A549 (cell line): ENCODE measurements around the gene ZDHHC11. TPM values are rescaled to one million over a fixed set of nuclear protein-coding genes. Genes with fewer than 3 reads are reported as not detected.
"Not testable (repeated sequence)": the region's sequence is repeated elsewhere in the genome, so short reads cannot be mapped to it uniquely, and the experiment has no call there.

Experiments used
- ATAC-seq, 2 experiments: fragments of 200-7000 bp in 1 of 2; fragments of >200 bp in 1 of 2; cut with Nextera tagmentation in 1 of 2; cut with Tn5 transposase in 1 of 2; 3 replicates each; pipeline versions ENCODE4 v1.8.0 to v1.9.1; 2018 to 2020; ENCODE audit warnings: mild to moderate bottlenecking in 1 of 2, moderate library complexity in 1 of 2
- CTCF ChIA-PET: fragments of 300-600 bp; sonication (Branson Sonifier 250); formaldehyde crosslinking; extraction: SDS; loops from one replicate; lab custom pipeline; 2021; ENCODE audit warnings: antibody characterized with exemption, inconsistent platforms; lab: Yijun Ruan, JAX
- POLR2A ChIA-PET: fragments of 350-600 bp; formaldehyde crosslinking; extraction: SDS; loops from one replicate; lab custom pipeline; 2021; ENCODE audit warnings: antibody characterized with exemption, inconsistent platforms; lab: Yijun Ruan, JAX
- DNase-seq, 2 experiments: peaks; one replicate each; pipeline versions ENCODE4 v3.0.0 to v3.0.0-alpha.2; 2011 to 2016; ENCODE audit warnings: low read depth in 1 of 2, low spot score in 1 of 2
- FAIRE-seq: peaks from 2 replicates; lab custom pipeline; 2011; peaks lifted over from hg19 to GRCh38; lab: Jason Lieb, UNC
- H3K27ac ChIP-seq, 2 experiments: fragments of >200 bp; sonication (Bioruptor Twin); formaldehyde crosslinking; 3 replicates each; pipeline ENCODE4 v1.5.1; 2016 to 2017
- H3K4me1 ChIP-seq: fragments of >200 bp; sonication (Bioruptor Twin); formaldehyde crosslinking; 3 replicates; pipeline ENCODE4 v1.6.1; 2016
- H3K4me2 ChIP-seq: fragments of >200 bp; sonication (Bioruptor Twin); formaldehyde crosslinking; 3 replicates; pipeline ENCODE4 v1.6.1; 2016
- H3K4me3 ChIP-seq: fragments of >200 bp; sonication (Bioruptor Twin); formaldehyde crosslinking; 3 replicates; pipeline ENCODE4 v1.5.1; 2016
- H3K9me3 ChIP-seq: fragments of >200 bp; sonication (Bioruptor Twin); formaldehyde crosslinking; 3 replicates; pipeline ENCODE4 v1.6.1; 2016
- E2F6 ChIP-seq: IDR thresholded peaks from 2 replicates; pipeline ENCODE4 v1.6.1; 2012; ENCODE audit warnings: low read depth, borderline replicate concordance
- EHF ChIP-seq: fragments of 250-450 bp; sonication (Bioruptor Pico); IDR thresholded peaks from 2 replicates; pipeline ENCODE4 v1.5.0; 2020; ENCODE audit warnings: mild to moderate bottlenecking
- HES2 ChIP-seq: fragments of >200 bp; sonication (Bioruptor Twin); formaldehyde crosslinking; IDR thresholded peaks from 2 replicates; pipeline ENCODE4 v1.6.1; 2016
- NFE2L2 ChIP-seq: fragments of 150-350 bp; conservative IDR thresholded peaks from 2 replicates; pipeline ENCODE4 v1.6.1; 2014; ENCODE audit warnings: low read length
- ZFP36 ChIP-seq: fragments of 450-650 bp; IDR thresholded peaks from 2 replicates; pipeline ENCODE4 v1.6.1; 2014; ENCODE audit warnings: borderline replicate concordance; ENCODE audit not compliant: partially characterized antibody
- ZSCAN20 ChIP-seq: fragments of 250-450 bp; sonication (Bioruptor Pico); IDR thresholded peaks from 2 replicates; pipeline ENCODE4 v1.8.0; 2022; ENCODE audit warnings: mild to moderate bottlenecking, moderate library complexity
- WGBS: methylation state at CpG from one replicate; pipeline ENCODE4 v1.1.6; 2017; ENCODE audit errors: missing lambda C conversion rate; 5-methylcytosine and 5-hydroxymethylcytosine counted together
- polyA plus RNA-seq, 4 experiments: library from polyadenylated mRNA; depleted of rRNA in 3 of 4; stranded (reverse); fragments of >200 nt; fragmentation: RNase III in 1 of 4; extraction: RNeasy Plus Mini Kit Qiagen cat#74134 plus additional on column Dnase treatment in 1 of 4; gene quantifications; 2 replicates in 3 of 4; 3 replicates in 1 of 4; pipeline ENCODE4 v1.2.3, GENCODE V29; 2011 to 2017
- TF ChIP-seq, protein P1 (sequence below): fragments of 250-450 bp; sonication (Bioruptor Pico); IDR thresholded peaks from 2 replicates; pipeline ENCODE4 v1.5.0; 2020; ENCODE audit warnings: low read depth, mild to moderate bottlenecking, moderate library complexity
- TF ChIP-seq, protein P2 (sequence below): IDR thresholded peaks from 2 replicates; pipeline ENCODE4 v1.6.1; 2012
- TF ChIP-seq, protein P3 (sequence below): fragments of >200 bp; sonication (Bioruptor Twin); formaldehyde crosslinking; IDR thresholded peaks from 3 replicates; pipeline ENCODE4 v1.5.1; 2016

Gene ZDHHC11
- polyA plus RNA-seq, 2 of the 4 experiments (the other 2 are of a cell fraction) = 2.6 to 13.7 TPM

GRCh38 chr5:848671-849111 lies 2.1 kb downstream of the ZDHHC11 start (continued):
- TF ChIP-seq, protein P1, sequence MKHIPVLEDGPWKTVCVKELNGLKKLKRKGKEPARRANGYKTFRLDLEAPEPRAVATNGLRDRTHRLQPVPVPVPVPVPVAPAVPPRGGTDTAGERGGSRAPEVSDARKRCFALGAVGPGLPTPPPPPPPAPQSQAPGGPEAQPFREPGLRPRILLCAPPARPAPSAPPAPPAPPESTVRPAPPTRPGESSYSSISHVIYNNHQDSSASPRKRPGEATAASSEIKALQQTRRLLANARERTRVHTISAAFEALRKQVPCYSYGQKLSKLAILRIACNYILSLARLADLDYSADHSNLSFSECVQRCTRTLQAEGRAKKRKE = no peak
- TF ChIP-seq NFE2L2 (no peak), ZSCAN20 (CRISPR knock-in tag) (no peak), E2F6 (no peak), EHF (CRISPR knock-in tag) (no peak), HES2 (no peak), ZFP36 (no peak)
- TF ChIP-seq, protein P2, sequence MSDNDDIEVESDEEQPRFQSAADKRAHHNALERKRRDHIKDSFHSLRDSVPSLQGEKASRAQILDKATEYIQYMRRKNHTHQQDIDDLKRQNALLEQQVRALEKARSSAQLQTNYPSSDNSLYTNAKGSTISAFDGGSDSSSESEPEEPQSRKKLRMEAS = no peak
- TF ChIP-seq, protein P3, sequence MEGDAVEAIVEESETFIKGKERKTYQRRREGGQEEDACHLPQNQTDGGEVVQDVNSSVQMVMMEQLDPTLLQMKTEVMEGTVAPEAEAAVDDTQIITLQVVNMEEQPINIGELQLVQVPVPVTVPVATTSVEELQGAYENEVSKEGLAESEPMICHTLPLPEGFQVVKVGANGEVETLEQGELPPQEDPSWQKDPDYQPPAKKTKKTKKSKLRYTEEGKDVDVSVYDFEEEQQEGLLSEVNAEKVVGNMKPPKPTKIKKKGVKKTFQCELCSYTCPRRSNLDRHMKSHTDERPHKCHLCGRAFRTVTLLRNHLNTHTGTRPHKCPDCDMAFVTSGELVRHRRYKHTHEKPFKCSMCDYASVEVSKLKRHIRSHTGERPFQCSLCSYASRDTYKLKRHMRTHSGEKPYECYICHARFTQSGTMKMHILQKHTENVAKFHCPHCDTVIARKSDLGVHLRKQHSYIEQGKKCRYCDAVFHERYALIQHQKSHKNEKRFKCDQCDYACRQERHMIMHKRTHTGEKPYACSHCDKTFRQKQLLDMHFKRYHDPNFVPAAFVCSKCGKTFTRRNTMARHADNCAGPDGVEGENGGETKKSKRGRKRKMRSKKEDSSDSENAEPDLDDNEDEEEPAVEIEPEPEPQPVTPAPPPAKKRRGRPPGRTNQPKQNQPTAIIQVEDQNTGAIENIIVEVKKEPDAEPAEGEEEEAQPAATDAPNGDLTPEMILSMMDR = no peak

- H3K4me1 ChIP-seq, H3K4me2 ChIP-seq, DNase-seq, FAIRE-seq, ATAC-seq, H3K9me3 ChIP-seq, H3K4me3 ChIP-seq, H3K27ac ChIP-seq, CTCF ChIA-PET, POLR2A ChIA-PET: not testable (repeated sequence)
- 100% methylated on average over 1 of the region's 7 CpGs for WGBS
Observed at GRCh38 chr5:847736-848135, 3.0 kb downstream of the ZDHHC11 start.

GRCh38 chr5:847212-847611 lies 3.6 kb downstream of the ZDHHC11 start:
- FAIRE-seq, DNase-seq, H3K4me2 ChIP-seq, ATAC-seq, H3K9me3 ChIP-seq, CTCF ChIA-PET, H3K4me1 ChIP-seq, POLR2A ChIA-PET, H3K27ac ChIP-seq, H3K4me3 ChIP-seq: not testable (repeated sequence)
- WGBS = 86% methylated on average over 8 of the region's 18 CpGs

DNA sequence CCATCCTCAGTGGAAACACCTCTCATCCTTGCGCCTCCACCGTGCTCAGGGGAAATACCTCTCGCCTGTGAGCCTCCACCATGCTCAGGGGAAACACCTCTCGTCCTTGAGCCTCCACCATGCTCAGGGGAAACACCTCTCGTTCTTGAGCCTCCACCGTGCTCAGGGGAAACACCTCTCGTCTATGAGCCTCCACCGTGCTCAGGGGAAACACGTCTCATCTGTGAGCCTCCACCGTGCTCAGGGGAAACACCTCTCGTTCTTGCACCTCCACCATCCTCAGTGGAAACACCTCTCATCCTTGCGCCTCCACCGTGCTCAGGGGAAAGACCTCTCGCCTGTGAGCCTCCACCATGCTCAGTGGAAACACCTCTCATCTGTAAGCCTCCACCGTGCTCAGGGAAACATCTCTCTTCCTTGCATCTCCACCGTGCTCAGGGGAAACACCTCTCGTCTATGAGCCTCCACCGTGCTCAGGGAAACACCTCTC lies 4.1 kb downstream of the ZDHHC11 start:
- H3K4me1 ChIP-seq, H3K4me2 ChIP-seq, DNase-seq, H3K27ac ChIP-seq, H3K9me3 ChIP-seq, ATAC-seq, POLR2A ChIA-PET, H3K4me3 ChIP-seq, CTCF ChIA-PET: not testable (repeated sequence)
- WGBS = 76% methylated on average over 18 of the region's 18 CpGs
- FAIRE-seq = peak; percentile 93

GRCh38 chr5:845676-846601 lies 4.8 kb downstream of the ZDHHC11 start:
- POLR2A ChIA-PET = not testable (repeated sequence)

GRCh38 chr5:845031-845675 lies 5.6 kb downstream of the ZDHHC11 start:
- POLR2A ChIA-PET, H3K4me2 ChIP-seq, H3K27ac ChIP-seq, H3K9me3 ChIP-seq, H3K4me3 ChIP-seq, DNase-seq, FAIRE-seq, H3K4me1 ChIP-seq, CTCF ChIA-PET: not testable (repeated sequence)
- ATAC-seq = peak in 1 of 2 experiments; percentile 49; a peak in 3 of 6 replicates
- WGBS = 82% methylated on average over 14 of the region's 21 CpGs

More at GRCh38 chr5:845676-846601, 4.8 kb downstream of the ZDHHC11 start:
- peak; percentile 63 for FAIRE-seq
- H3K4me1 ChIP-seq, CTCF ChIA-PET, H3K4me2 ChIP-seq, H3K9me3 ChIP-seq, DNase-seq, H3K4me3 ChIP-seq, H3K27ac ChIP-seq: not testable (repeated sequence)
- 82% methylated on average over 22 of the region's 35 CpGs for WGBS
- ATAC-seq = peak in 1 of 2 experiments; percentile 5; a peak in 2 of 6 replicates

- DNase-seq, FAIRE-seq, H3K27ac ChIP-seq, H3K9me3 ChIP-seq, CTCF ChIA-PET, H3K4me3 ChIP-seq, POLR2A ChIA-PET, H3K4me2 ChIP-seq, H3K4me1 ChIP-seq: not testable (repeated sequence)
- 83% methylated on average over 16 of the region's 16 CpGs for WGBS
- ATAC-seq = peak in 1 of 2 experiments; percentile 8; a peak in 2 of 6 replicates
Observed at GRCh38 chr5:844426-844825, 6.4 kb downstream of the ZDHHC11 start.
